HG03457 (cell line): ENCODE results near the gene TTC31.
"Not testable (repeated sequence)": the region's sequence is repeated elsewhere in the genome, so short reads cannot be mapped to it uniquely, and the experiment has no call there.

Experiments
- ATAC-seq: cut with Tn5 transposase; IDR thresholded peaks from one replicate; pipeline ENCODE4 v1.9.1; 2021; ENCODE audit warnings: moderate number of reproducible peaks; ENCODE audit not compliant: unreplicated experiment

The TTC31 gene

GRCh38 chr2:74482801-74483674 is at the start of gene TTC31, which contains the start of gene CCDC142:
TSS of gene TTC31 (plus strand) at chr2:74483081. CDS start at chr2:74483096, 15 bp downstream.
TSS of gene CCDC142 (minus strand) at chr2:74482998. CDS start at chr2:74482837, 161 bp downstream.
- ATAC-seq, result peak; percentile 61

- ATAC-seq, result no peak
These were observed 46.6 kb upstream of the TTC31 start for GRCh38 chr2:74436111-74436805.

GRCh38 chr2:74436848-74437695 is 45.8 kb upstream of the TTC31 start:
- no peak for ATAC-seq

GRCh38 chr2:74438248-74438647 is 44.6 kb upstream of the TTC31 start:
- no peak for ATAC-seq

- ATAC-seq, result no peak
These were observed 43.5 kb upstream of the TTC31 start for GRCh38 chr2:74439373-74439772.

- ATAC-seq, result no peak
These were observed 43.0 kb upstream of the TTC31 start for GRCh38 chr2:74439803-74440377.

GRCh38 chr2:74440378-74441169 is 42.3 kb upstream of the TTC31 start:
- ATAC-seq, result peak; percentile 88

GRCh38 chr2:74441170-74441689 is 41.7 kb upstream of the TTC31 start:
- no peak for ATAC-seq

GRCh38 chr2:74441690-74442482 is 41.0 kb upstream of the TTC31 start, which contains the start of gene RTKN:
TSS of gene RTKN (minus strand) at chr2:74441937. CDS start at chr2:74441816, 121 bp downstream.
- ATAC-seq, result no peak

- ATAC-seq, result not testable (repeated sequence)
These were observed 40.2 kb upstream of the TTC31 start for GRCh38 chr2:74442483-74443297.

- ATAC-seq, result no peak
These were observed 38.2 kb upstream of the TTC31 start for GRCh38 chr2:74444498-74445318.

GRCh38 chr2:74447230-74447999 is 35.5 kb upstream of the TTC31 start:
- ATAC-seq, result no peak

- ATAC-seq, result no peak
These were observed 34.1 kb upstream of the TTC31 start for GRCh38 chr2:74448771-74449170.

- no peak for ATAC-seq
These were observed 32.2 kb upstream of the TTC31 start for GRCh38 chr2:74450570-74451190.

- ATAC-seq, result peak; percentile 43
These were observed 28.0 kb upstream of the TTC31 start, which contains the start of gene INO80B for GRCh38 chr2:74454654-74455511. TSS of gene INO80B (plus strand) at chr2:74455087. CDS start at chr2:74455117, 30 bp downstream.
